ENCODE results near the gene F2.
"Not testable (repeated sequence)": the region's sequence is repeated elsewhere in the genome, so short reads cannot be mapped to it uniquely, and the experiment has no call there.

F2 gene

DNA sequence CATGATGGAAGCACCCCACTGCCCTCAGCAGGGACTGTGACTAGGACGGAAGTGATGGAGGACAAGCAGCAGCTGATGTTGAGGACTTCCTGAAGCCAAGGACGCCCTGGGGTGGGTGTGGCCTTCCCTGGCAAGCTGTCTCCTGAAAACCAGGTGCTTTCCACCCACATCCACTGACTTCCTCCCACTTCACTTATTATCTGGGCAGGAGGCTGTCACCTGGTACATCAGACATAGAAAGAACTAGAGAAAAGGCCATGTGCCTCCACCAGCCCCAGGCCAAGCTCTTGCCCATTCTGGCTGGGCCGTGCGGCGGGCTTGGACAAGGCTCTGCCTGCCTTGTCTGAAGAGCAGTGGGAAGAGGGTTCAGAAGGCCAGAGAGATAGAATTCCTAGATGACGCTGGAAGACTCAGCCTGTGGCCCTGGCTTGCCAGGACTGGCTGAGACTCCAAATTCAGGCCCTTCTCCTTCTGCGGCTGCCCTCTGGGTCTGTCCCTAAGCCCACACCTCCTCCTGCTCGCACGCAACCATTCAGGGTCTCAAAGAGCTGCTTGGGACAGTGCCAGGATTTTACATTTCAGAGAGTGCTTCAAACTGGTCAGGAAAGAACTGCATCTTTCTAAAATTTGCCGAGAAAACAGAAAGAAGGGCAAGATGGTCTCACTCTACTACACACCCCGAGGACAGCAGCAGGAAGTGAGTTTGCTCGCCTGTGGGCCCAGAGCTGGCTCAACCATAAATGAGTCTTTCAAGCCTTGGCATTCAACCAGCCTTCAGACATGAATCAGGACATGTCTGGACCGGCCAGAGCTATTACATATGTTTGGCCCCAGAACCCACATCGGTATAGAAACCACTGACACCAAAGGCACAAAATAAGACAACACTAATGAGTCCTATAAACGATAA, 31.9 kb upstream of the F2 start:
- no peak for DNase-seq

DNA sequence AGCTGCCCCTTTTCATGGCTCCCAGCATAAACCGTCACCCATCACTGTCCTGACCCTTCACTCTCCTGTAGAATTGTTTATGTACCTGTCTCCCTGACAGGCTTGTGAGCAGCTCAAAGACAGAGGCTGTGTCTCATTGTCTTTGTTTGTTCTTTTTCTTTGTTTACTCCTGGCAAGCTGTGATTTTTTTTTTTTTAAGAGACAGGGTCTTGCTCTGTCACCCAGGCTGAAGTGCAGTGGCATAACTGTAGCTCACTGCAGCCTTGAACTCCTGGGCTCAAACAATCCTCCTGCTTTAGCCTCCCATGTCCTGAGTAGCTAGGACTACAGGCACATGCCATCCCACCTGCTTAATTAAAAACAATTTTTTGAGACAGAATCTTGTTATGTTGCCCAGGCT, 28.3 kb upstream of the F2 start:
- no peak for DNase-seq

DNA sequence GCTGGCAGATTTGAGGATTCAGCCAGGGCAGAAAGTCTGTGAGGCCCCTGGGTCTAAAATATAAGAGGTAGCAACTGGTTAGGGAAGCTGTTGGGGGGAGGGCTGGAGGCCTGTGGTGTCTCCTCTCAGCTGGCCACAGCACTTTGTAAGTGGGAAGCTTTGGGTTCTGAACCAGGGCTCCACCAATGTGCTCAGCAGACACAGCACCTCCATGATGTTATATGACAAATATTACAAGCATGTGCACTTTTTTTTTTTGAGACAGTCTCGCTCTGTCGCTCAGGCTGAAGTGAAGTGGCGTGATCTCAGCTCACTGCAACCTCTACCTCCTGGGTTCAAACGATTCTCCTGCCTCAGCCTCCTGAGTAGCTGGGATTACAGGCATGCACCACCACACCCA, 26.6 kb upstream of the F2 start:
- DNase-seq = no peak

GRCh38 chr11:46693597-46694012, 25.4 kb upstream of the F2 start:
- no peak for DNase-seq

DNA sequence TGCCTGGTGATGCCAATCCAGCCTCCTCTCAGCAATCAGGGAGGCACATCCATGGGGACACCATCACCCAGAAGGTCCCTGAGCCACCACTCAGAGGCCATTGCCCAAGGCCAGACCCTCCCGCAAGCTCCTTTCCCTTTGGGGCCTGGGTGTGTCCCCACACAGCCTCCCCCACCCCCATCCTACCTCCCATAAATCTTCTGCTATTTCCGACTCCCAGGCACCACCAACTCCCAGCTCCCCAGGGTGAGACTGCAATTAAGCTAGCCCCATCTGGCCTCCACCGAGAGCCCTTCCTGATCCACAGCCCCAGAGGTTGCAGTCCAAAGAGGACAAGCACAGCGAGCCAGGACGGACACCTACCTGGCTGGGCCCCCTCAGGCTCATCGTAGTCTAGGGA, 24.9 kb upstream of the F2 start:
- DNase-seq = no peak

DNA sequence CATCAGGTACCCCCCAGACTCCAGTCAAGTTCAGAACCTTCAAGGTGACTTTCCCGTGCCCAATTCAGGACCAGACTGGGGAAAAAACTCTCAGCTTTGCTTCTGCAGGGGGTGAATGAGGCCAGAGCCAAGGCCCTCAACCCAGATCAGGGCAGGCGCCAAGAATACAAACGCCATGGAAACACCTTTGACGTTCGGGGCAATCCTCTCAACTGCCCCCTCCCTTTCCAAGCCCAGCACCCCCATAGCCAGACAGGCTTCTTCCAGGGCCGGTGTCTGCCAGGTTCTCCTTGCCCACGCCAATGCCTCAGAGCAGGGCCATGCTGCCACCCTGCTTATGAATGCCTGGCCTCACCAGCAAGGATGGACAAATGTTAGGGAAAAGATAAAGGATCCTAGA, 24.4 kb upstream of the F2 start:
- no peak for DNase-seq

GRCh38 chr11:46695345-46696211, 23.4 kb upstream of the F2 start:
- no peak for DNase-seq

- no peak for DNase-seq
Observed at GRCh38 chr11:46696212-46696558, 22.8 kb upstream of the F2 start.

DNA sequence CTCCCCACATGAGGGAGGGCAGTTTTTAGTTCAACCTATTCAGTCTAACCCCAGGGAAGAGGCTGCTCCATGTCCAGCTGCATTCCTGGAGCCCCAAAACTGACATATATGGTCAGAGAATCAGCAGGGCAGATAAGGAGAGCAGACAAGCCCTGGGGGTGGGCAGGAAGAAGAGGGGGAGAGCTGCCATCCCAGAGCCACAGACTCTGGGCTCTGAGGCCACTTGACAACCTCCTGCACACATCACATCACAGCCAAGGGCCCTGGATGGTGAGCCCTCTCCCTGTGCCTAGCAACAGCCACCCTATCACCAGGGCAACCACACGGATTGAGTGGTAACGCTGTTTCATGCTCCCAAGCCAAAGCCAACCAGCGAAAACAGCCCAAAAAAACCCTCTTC, 21.7 kb upstream of the F2 start:
- DNase-seq = no peak

GRCh38 chr11:46697723-46698122, 21.3 kb upstream of the F2 start:
- DNase-seq = no peak

DNA sequence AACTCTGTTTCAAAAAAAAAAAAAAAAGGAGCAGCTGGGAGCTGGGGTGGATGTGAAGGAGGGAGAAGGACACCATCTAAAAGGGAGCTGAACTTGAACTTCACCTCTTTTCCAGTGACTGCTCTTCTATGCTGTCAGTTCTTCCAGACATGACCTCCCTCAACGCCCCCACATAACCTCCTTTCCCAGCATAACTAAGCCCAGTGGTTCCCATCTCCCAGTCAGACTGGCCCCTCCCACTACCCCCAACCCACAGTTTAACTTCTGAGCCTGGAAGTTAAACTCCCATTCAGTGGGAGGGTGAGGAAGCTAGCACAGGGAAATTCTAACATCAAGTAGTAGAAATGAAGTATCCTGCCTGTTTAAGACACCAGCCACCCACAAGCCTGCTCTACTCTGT, 20.4 kb upstream of the F2 start:
- DNase-seq = no peak

DNA sequence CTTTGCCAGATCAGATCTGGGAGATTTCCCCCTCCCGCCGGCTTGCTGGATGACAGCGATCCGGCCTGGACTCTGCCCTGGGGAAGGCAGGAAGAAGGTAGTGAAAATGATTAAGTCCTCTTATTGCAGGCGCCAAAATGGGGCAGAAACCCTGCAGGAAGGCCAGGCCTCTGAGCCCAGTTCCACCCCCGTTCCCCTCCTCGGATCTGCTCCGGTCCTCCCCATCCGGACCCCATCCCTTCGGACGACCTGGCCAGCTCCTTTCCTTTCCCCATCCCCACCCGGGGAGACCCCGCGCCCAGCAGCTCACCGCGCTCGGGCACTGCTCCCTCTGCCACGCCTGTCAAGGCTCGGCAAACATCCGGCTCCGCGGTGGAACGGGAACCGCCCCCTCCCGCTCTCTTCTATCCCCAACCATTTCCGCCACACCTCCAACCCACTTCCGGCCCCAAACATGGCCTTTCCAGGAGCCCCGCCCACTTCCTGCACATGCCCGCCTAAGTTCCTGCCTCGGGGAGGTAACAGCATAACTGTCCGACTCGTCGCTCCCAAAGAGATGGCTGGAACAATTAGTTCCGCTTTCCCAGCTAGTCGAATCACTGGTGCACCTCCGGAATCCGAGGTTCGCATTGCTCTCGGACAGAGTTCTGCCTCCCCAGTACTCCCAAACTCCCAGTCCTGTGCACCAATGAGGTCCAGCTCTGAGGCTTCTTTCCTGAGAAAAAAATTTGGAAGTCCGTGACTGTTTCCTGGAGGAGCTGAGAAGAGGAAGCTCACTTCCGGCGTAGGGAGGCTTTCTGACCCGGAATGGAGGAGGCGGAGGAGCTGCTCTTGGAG, 18.6 kb upstream of the F2 start, which contains the start of the genes ARHGAP1 and ZNF408:
ARHGAP1 (minus strand) TSS at position 379 of the 837 bp plus-strand sequence. CDS start 4,512 bp downstream, outside the sequence.
ZNF408 (plus strand) TSS at position 791 of the 837 bp plus-strand sequence; CDS start at position 808, 17 bp downstream.
- DNase-seq = peak; percentile 98

GRCh38 chr11:46701078-46701654, 17.8 kb upstream of the F2 start:
- no peak for DNase-seq

GRCh38 chr11:46705070-46705688, 13.8 kb upstream of the F2 start:
- DNase-seq = no peak

DNA sequence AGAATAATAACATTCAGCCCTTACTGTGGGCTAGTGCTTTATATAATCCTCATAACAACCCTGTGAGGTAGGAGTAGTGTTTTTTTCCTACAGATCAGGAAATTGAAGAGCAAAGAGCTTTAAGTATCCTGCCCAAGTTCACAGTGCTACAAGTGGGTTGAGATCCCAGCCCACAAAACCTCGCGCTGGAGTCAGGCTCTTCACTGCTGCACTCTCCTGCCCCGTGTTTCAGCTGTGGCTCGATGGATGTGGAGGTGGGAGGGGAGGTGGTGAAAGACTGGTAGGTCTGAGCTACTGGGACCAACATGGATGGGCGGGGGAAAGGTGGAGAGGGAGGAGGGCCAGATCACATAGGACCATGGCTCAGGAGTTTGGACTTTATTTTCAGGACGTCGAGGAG, 12.1 kb upstream of the F2 start:
- no peak for DNase-seq

DNA sequence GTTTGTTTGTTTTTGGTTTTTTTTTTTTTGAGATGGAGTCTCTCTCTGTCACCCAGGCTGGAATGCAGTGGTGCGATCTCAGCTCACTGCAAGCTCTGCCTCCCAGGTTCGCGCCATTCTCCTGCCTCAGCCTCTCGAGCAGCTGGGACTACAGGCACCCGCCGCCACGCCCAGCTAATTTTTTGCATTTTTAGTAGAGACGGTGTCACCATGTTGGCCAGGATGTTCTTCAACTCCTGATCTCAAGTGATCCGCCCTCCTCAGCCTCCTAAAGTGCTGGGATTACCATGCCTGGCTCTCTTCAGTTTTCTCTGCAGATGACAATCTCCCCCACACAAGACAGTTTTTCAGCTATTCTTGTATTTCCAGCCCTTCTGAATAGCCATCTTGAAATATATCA, 9.7 kb upstream of the F2 start:
- DNase-seq = not testable (repeated sequence)

DNA sequence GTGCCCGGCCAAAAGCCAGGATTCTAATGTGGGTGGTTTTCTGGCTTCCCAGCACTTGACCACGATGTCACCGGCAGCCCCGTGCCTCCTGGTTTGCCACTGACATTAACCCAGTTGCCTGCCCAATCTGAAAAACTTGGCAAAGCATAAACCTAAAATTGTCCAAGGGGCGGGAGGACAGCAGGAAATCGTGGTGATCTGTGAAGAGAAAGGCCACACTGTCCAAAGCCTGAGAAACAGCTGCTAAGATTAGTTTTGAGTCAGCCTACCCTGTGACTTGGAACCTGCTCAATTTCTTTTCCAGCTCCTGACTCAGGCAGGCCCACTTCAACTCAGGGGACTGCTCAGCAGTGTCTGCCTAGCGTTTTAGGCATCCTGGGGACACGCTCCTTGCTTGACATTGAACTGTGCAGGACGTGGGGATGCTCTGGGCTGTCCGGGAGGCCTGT, 8.2 kb upstream of the F2 start:
- no peak for DNase-seq

DNA sequence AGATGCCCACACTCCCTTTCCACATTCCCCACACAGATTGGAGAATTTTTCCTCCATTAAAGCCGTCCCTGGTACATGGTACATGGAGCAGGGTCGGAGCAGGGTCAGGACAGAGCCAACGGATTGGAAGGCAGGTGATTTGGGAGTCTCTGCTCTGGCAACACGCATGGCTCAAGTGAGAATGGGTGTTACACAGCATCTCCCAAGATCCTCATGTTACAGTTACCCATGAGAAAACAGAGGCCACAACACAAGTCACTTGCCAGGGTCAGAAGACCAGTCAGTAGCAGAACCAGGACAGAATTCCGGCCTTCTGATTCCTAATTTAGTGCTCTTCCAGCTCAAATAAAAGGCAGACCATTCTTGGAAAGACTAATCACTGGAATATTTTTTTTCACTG, 7.7 kb upstream of the F2 start:
- DNase-seq = no peak

GRCh38 chr11:46712874-46713576, 6.0 kb upstream of the F2 start:
- no peak for DNase-seq

DNA sequence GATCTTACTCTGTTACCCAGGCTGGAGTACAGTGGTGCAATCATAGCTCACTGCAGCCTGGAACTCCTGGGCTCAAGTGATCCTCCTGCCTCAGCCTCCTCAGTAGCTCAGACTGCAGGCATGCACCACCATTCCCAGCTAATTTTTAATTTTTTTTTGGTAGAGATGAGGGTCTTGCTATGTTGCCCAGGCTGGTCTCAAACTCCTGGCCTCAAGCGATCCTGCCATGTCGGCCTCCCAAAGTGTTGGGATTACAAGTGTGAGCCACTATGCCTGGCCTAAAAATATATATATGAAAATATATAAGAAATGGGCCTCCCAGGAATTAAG, 1.2 kb upstream of the F2 start:
- DNase-seq = not testable (repeated sequence)
